COLO668 (cell line): Measurements from ENCODE around the gene TNFRSF6B.
A peak's percentile ranks its signal among the peaks of the same experiment; 100 is the strongest.

ENCODE experiments used
- DNase-seq: peaks from one replicate; lab custom pipeline; 2025; ENCODE audit not compliant: unreplicated experiment; lab: John Stamatoyannopoulos, UW

The TNFRSF6B gene

DNA sequence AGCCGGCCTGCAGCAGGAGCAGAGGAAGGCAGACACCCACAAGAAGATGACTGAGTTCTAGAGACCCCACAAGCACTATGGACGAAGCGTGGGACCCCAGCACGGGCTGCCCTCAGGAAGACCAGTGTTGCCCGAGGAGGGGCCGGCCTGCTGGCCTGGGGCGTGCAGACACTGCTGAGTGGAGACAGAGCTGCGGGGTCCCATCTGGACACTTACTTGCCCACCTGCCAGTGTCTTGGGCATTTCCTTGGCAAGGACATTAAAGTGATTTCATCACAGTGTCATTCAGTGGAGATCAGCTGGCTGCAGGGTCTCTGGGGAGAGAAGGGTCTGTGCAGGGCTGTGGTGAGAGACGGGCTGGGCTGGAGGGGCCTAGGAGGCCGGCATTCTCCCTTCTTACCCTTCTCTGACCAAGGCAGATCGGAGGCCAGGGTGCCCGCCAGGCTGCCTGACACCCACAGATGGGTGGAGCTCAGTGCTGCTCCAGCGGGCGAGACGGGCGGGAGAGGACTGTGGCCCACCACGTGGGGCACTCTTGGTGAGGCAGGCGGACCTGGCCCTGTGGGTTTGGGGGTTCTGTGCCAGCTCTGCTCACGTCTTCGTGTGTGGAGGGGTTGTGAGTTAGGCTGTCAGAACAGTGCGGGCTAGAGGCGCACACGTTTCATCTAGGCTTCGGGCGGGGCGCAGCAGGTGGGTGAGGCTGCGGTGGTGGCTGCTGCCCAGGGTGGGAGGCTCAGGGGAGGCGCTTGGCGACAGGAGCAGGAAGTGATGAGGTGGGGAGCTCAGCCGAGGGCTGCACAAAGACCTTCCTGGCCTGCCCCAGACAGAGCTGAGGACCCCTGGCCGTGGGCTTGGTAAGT, 39.6 kb downstream of the TNFRSF6B start, which contains the start of gene LIME1:
Gene LIME1, plus strand, starts transcription at position 806 of the 860 bp plus-strand sequence. CDS start 886 bp downstream, outside the sequence.
- DNase-seq = no peak

DNA sequence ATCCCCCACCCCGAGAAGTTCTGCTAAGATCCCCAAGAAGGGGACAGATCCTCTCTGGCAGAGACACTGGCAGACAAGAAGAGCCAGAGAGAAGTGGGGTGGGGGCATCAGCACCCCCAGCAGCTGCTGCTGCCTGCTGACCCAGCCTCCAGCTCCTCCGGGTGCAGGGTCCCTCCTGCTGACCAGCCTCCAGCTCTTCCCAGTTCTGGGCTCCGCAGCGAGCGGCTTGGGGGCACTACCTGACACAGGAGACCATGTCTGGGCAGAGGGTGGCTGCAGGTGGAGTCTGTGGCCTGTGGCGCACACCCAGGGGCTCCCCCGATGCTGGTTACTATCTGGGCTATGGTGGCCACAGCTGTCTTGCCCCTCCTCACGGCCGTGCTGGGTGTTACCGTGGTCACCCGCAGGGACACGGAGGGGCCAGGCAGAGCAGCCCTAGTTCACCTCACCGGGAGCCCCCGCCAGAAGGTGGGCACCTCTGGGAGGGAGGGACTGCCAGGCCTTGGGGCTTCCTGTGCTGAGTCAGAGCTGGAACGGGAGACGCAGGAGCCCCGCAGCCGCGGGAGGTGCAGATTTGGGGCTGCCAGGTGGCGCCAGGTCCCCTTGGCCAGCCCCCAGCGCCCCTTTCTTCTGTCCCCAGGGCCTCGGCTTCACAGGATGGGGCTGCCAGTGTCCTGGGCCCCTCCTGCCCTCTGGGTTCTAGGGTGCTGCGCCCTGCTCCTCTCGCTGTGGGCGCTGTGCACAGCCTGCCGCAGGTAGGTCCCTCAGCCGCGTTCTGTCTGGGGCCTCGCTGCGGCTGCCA, 40.6 kb downstream of the TNFRSF6B start:
- no peak for DNase-seq

GRCh38 chr20:63737695-63737944, 41.2 kb downstream of the TNFRSF6B start:
- no peak for DNase-seq

DNA sequence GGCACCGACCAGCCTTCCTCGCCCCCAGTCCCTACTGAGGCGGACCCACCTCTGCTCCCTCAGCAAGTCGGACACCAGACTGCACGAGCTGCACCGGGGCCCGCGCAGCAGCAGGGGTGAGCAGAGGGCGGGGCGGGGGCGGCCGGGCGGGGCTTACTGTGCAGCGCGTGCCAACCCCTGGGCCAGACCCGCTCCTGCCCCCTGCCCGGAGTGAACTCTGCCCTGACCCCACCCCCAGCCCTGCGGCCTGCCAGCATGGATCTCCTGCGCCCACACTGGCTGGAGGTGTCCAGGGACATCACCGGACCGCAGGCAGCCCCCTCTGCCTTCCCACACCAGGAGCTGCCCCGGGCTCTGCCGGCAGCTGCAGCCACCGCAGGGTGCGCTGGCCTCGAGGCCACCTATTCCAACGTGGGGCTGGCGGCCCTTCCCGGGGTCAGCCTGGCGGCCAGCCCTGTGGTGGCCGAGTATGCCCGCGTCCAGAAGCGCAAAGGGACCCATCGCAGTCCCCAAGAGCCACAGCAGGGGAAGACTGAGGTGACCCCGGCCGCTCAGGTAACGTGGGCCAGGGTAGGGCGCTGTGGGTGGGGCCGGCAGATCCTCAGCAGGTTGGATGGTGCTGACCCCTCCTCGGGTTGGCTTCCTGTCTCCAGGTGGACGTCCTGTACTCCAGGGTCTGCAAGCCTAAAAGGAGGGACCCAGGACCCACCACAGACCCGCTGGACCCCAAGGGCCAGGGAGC, 41.7 kb downstream of the TNFRSF6B start:
- no peak for DNase-seq

GRCh38 chr20:63738687-63739129, 42.3 kb downstream of the TNFRSF6B start:
- DNase-seq = peak; percentile 25

GRCh38 chr20:63739130-63740069, 42.9 kb downstream of the TNFRSF6B start, which contains the start of gene SLC2A4RG:
TSS of gene SLC2A4RG (plus strand) at chr20:63739776. CDS start at chr20:63739913, 137 bp downstream.
- peak; percentile 86 for DNase-seq

- DNase-seq = peak; percentile 56
These were observed 43.7 kb downstream of the TNFRSF6B start for GRCh38 chr20:63740070-63740626.

- peak; percentile 84 for DNase-seq
These were observed 44.3 kb downstream of the TNFRSF6B start for GRCh38 chr20:63740627-63741353.

- no peak for DNase-seq
These were observed 44.9 kb downstream of the TNFRSF6B start for GRCh38 chr20:63741354-63741675.

GRCh38 chr20:63741676-63742380, 45.4 kb downstream of the TNFRSF6B start:
- DNase-seq = no peak

- DNase-seq = no peak
These were observed 46.1 kb downstream of the TNFRSF6B start for GRCh38 chr20:63742381-63743024.

DNA sequence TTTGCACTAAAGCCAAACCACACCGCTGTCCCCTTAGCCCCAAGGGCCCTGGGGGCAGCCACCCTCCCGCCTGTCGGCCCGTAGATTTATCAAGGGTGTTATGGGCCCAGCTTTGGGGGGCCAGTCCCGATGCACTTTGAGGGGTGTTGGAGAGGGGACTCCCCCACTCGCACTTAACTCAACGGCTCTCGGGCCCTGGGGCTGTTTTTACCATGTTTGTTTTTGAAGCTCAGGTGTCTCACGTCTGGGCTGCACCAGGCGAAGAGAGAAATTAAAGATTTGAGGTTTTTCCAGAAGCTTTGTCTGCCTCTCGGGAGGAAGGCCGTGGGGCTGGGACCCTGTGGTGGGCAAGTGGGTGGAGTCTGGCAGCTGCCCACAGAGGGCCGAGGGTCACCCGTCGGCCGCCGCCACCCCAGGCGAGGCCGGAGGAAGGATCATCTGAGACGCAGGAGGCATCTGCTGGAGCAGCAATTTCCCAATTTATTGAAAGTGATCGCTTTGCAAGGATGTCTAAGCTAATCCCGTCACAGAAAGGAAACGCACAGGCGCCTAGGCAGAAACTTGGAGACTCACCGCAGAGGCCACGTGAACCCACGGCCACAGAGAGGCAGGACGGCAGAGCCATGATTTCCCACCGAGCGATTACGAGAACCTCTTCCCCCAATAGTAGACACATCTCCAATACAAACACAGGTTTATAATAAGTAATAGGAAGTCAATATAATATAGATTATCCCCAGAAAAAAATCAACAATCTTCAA, 46.9 kb downstream of the TNFRSF6B start:
- DNase-seq = no peak

- no peak for DNase-seq
These were observed 47.7 kb downstream of the TNFRSF6B start for GRCh38 chr20:63744158-63744557.

DNA sequence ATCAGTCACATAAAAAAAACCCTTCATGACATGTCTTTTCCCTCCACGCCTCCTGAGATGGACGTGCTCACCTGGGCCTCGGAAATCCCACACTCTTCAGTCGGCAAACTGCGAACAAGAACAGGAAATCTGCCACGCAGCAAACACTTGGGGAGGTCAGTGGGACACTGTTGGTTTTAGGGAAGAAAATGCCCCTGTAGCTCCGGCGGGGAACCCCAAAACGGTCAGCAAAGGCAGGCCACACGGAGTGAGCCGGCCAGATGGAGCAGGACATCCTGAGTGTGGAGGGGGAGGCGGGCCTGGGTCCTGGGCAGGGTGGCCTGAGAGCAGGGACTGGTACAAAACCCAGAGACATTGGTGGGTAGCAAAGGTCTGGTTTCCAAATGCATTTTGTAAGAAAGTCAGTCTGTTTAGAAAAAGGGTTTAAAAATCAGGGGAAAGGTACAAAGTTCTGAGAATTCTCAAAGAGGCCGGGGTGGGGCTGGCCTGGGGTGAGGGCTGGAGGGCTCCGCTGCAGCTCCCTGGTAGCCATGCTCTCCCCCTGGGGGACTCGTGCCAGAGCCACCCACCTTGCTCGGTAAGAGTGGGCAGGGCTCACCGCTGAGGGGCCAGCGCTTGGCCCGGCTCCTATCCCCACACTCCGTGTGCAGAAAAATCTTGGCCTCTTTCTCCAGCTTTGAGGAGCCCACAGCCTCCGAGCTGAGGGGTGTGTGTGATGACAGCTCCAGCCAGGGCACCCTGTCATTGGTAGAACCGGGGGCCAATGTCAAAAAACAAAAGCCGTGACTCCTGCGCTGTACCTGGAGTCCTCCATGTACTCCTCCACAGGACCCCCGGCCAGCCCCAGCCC, 48.3 kb downstream of the TNFRSF6B start:
- DNase-seq = no peak

DNA sequence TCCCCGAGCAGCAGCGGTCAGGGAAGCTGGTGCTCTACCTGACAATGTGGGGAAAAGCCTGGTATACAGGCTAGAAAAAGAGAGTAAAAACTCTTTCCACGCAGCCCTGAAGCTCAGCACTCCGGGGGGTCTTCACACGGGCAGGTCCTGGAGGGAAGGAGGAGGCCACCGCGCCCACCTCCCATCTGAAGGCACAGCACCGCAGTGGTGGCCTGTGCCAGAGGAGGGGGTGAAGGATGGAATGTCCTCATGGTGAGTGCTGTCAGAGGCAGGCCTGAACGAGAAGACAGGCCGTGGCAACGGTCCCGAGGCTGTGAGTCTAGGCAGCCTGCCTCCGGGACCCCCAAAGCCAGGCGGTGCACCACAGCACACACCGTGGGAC, 49.0 kb downstream of the TNFRSF6B start:
- no peak for DNase-seq

DNA sequence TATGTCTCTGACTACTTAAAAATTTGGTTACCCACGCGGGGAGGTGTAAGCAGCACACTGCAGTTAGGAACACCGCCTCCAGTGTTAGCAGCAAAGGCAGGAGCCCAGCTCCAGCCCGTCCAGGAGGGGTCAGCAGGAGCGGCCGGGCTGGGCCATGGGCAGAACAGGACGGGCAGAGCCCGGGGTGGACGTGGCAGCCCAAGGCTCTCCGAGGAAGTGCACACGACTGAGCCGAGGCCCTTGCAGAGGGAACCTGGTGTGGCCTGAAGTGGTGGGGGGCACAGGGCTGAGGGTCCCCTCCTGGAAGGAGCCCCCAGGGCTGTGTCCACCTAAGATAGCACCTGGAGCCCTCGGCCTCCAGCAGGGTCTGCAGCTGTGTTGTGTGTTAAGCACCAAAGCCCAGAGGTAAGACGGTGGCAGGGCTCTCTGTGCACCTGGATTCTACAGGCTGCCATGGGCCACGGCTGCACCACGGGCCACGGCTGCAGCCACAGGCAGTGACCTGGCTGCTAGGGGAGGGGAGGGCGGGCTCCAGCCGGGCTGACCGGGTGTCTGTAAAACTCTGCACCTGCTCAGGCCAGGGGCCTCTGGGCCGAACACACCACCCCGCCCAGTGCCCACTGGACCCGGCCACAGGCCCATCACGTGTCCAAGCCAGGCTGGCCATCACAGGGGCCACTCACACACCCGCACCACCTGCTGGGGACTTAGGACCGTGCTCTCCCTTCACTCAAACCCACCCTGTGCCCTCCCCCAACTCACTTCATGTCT, 49.7 kb downstream of the TNFRSF6B start:
- DNase-seq = no peak
